GM23338 (cell line): ENCODE data around the gene USH1G.

Experiments used
- EZH2 ChIP-seq: fragments of 200-600 bp; sonication (generic); IDR thresholded peaks from one replicate; pipeline ENCODE4 v1.8.0; 2017; ENCODE audit warnings: antibody characterized with exemption, mild to moderate bottlenecking, low read depth; ENCODE audit not compliant: unreplicated experiment
- EZH2phosphoT487 ChIP-seq: fragments of 200-600 bp; sonication (generic); IDR thresholded peaks from one replicate; pipeline ENCODE4 v1.8.1; 2018; ENCODE audit warnings: antibody characterized with exemption; ENCODE audit not compliant: unreplicated experiment
- POLR2AphosphoS5 ChIP-seq: IDR thresholded peaks from 2 replicates; pipeline ENCODE4 v1.6.1; 2016; ENCODE audit warnings: antibody characterized with exemption, low read depth
- STAT1 ChIP-seq: IDR thresholded peaks from one replicate; pipeline ENCODE4 v1.6.1; 2016; ENCODE audit warnings: antibody characterized with exemption; ENCODE audit not compliant: unreplicated experiment
- TF ChIP-seq, protein P1 (sequence below), 2 experiments: fragments of 200-600 bp in 1 of 2; sonication (generic) in 1 of 2; conservative IDR thresholded peaks; 2 replicates each; pipeline versions ENCODE4 v1.5.1 to v1.6.1; 2016 to 2017; ENCODE audit warnings: antibody characterized with exemption in 2 of 2, low read depth in 2 of 2, mild to moderate bottlenecking in 2 of 2, moderate library complexity in 1 of 2
- TF ChIP-seq, protein P2 (sequence below): fragments of 250-450 bp; sonication (Bioruptor Pico); IDR thresholded peaks from 2 replicates; pipeline ENCODE4 v1.5.0; 2020; ENCODE audit warnings: mild to moderate bottlenecking, moderate library complexity

- TF ChIP-seq, protein P1, sequence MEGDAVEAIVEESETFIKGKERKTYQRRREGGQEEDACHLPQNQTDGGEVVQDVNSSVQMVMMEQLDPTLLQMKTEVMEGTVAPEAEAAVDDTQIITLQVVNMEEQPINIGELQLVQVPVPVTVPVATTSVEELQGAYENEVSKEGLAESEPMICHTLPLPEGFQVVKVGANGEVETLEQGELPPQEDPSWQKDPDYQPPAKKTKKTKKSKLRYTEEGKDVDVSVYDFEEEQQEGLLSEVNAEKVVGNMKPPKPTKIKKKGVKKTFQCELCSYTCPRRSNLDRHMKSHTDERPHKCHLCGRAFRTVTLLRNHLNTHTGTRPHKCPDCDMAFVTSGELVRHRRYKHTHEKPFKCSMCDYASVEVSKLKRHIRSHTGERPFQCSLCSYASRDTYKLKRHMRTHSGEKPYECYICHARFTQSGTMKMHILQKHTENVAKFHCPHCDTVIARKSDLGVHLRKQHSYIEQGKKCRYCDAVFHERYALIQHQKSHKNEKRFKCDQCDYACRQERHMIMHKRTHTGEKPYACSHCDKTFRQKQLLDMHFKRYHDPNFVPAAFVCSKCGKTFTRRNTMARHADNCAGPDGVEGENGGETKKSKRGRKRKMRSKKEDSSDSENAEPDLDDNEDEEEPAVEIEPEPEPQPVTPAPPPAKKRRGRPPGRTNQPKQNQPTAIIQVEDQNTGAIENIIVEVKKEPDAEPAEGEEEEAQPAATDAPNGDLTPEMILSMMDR (conservative IDR thresholded peaks at IDR 0.05; ENCODE audit: low read depth in 2 of 2): no peak
- TF ChIP-seq EZH2: no peak
- peak; percentile 96 for TF ChIP-seq POLR2AphosphoS5
- TF ChIP-seq, protein P2, sequence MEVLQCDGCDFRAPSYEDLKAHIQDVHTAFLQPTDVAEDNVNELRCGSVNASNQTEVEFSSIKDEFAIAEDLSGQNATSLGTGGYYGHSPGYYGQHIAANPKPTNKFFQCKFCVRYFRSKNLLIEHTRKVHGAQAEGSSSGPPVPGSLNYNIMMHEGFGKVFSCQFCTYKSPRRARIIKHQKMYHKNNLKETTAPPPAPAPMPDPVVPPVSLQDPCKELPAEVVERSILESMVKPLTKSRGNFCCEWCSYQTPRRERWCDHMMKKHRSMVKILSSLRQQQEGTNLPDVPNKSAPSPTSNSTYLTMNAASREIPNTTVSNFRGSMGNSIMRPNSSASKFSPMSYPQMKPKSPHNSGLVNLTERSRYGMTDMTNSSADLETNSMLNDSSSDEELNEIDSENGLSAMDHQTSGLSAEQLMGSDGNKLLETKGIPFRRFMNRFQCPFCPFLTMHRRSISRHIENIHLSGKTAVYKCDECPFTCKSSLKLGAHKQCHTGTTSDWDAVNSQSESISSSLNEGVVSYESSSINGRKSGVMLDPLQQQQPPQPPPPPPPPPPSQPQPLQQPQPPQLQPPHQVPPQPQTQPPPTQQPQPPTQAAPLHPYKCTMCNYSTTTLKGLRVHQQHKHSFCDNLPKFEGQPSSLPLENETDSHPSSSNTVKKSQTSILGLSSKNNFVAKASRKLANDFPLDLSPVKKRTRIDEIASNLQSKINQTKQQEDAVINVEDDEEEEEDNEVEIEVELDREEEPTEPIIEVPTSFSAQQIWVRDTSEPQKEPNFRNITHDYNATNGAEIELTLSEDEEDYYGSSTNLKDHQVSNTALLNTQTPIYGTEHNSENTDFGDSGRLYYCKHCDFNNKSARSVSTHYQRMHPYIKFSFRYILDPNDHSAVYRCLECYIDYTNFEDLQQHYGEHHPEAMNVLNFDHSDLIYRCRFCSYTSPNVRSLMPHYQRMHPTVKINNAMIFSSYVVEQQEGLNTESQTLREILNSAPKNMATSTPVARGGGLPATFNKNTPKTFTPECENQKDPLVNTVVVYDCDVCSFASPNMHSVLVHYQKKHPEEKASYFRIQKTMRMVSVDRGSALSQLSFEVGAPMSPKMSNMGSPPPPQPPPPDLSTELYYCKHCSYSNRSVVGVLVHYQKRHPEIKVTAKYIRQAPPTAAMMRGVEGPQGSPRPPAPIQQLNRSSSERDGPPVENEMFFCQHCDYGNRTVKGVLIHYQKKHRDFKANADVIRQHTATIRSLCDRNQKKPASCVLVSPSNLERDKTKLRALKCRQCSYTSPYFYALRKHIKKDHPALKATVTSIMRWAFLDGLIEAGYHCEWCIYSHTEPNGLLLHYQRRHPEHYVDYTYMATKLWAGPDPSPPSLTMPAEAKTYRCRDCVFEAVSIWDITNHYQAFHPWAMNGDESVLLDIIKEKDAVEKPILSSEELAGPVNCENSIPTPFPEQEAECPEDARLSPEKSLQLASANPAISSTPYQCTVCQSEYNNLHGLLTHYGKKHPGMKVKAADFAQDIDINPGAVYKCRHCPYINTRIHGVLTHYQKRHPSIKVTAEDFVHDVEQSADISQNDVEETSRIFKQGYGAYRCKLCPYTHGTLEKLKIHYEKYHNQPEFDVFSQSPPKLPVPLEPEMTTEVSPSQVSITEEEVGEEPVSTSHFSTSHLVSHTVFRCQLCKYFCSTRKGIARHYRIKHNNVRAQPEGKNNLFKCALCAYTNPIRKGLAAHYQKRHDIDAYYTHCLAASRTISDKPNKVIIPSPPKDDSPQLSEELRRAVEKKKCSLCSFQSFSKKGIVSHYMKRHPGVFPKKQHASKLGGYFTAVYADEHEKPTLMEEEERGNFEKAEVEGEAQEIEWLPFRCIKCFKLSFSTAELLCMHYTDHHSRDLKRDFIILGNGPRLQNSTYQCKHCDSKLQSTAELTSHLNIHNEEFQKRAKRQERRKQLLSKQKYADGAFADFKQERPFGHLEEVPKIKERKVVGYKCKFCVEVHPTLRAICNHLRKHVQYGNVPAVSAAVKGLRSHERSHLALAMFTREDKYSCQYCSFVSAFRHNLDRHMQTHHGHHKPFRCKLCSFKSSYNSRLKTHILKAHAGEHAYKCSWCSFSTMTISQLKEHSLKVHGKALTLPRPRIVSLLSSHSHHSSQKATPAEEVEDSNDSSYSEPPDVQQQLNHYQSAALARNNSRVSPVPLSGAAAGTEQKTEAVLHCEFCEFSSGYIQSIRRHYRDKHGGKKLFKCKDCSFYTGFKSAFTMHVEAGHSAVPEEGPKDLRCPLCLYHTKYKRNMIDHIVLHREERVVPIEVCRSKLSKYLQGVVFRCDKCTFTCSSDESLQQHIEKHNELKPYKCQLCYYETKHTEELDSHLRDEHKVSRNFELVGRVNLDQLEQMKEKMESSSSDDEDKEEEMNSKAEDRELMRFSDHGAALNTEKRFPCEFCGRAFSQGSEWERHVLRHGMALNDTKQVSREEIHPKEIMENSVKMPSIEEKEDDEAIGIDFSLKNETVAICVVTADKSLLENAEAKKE (CRISPR knock-in tag): no peak
- no peak for TF ChIP-seq STAT1
- no peak for TF ChIP-seq EZH2phosphoT487
Observed at GRCh38 chr17:74872313-74873036, 50.6 kb downstream of the USH1G start, which contains the start of gene FDXR.
